Fibroblast of peridontal ligament (primary cell): ENCODE results near the gene GCNA.

Experiments used
- DNase-seq: peaks from one replicate; pipeline ENCODE4 v3.0.0-alpha.2; 2010; ENCODE audit errors: extremely low read depth

Gene GCNA

DNA sequence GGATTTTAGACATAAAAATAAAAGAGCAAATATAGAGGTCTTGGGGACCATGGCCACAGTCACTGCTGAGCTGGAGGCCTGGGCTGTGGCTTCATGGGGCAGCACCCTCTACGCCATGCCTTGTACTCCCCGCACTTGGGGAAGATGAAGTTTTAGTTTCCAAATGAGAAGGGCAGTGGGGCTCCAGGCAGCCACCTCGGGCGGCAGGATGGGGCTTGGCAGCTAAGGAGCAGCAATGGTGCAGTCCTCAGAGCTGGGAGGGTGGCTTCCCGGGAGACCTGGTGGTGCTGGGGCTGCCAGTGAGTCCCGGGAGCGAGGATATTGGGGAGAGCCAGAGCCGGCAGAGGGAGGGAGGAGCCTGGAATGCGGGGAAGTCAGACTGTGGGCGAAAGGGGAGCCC, 37.7 kb downstream of the GCNA start:
- DNase-seq = no peak

DNA sequence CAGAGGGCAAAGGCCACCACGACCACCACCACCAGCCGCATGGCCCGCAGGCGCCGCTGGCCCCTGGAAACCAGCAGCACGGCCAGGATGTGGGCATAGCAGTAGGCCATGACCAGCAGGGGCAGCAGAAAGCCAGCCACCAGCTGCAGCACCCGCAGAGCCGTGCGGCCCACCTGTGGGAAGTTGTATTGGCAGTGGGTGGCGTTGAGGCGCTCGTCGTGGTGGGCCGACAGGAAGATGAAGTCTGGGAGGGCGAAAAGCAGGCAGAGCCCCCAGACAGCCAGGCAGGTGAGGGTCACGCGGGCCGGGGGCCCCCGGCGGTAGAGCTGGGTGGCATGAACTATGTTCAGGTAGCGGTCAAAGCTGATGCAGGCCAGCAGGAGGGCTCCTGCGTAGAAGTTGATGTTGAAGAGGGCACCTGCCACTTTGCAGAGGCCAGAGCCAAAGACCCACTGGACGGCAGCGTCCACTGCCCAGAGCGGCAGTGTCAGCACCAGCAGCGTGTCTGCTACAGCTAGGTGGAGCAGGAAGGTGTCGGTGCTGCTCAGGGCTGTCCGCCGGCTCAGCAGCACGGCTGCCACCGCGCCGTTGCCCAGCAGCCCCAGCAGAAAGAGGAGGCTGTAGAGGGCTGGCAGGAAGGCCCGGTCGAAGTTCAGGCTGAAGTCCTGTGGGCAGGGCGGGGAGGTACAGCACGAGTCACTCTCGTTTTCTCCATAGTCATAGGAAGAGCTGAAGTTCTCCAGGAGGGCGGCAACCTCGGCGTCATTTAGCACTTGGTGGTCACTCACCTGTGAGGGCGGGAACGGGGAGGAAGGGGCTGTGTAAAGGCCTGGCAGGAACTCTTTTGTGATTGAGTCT, 38.7 kb downstream of the GCNA start:
- DNase-seq = no peak

DNA sequence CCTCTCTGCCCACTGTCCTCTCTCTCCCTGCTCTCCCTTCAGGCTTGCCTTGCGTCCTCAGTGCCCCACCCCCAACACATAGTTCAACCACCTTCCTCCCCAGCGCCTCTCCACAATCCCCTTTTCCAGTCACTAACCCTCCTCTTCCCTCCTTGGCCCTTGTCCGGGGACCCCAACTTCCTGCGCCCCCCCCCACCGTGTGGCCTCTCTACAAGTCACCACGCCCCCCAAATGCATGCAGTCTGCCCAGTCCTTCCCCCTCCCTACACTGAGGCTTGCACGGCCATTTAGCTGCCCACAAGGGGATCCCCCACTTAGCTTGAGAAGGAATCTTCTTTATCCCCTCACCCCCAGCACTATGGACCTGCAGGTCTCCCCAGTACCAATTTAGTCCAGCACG, 39.5 kb downstream of the GCNA start:
- DNase-seq = no peak

DNA sequence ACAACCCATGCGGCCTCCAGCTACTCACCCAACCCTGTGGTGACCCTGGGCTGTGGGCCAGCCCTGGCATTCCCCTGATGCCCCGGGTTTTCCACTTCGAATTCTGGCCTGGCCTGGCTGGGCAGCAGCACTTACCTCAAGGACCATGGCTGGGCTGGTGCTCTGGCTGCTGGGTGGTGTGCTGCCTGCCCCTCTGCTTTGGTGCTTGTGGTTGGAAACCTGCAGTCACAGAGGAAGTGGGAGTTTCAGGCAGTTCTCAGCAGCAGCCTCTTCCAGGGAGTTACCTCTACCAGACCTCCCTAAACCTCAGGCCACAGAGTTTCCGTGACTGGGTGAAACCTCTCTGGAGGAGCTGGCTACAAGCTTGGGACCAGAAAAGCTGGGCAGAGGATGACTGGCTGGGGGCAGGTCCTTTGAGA, 40.1 kb downstream of the GCNA start, which contains the start of gene CXCR3:
TSS of gene CXCR3 (minus strand) at position 209 of the 419 bp plus-strand sequence. CDS start at position 147, 62 bp downstream.
- no peak for DNase-seq

DNA sequence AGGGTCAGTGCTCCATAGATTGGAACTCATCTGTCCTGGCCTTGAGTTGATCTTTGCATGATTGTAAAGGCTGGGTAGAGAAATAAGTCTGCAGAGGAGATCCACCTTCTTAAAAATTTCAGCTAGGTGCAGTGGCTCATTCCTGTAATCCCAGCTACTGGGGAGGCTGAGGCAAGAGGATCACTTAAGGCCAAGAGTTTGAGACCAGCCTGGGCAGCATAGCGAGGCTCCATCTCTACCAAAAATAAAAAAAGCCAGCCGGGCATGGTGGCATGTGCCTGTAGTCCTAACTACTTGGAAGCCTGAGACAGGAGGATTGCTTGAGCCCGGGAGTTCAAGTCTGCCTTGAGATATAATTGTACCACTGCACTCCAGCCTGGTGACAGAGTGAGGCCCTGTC, 40.5 kb downstream of the GCNA start:
- no peak for DNase-seq

DNA sequence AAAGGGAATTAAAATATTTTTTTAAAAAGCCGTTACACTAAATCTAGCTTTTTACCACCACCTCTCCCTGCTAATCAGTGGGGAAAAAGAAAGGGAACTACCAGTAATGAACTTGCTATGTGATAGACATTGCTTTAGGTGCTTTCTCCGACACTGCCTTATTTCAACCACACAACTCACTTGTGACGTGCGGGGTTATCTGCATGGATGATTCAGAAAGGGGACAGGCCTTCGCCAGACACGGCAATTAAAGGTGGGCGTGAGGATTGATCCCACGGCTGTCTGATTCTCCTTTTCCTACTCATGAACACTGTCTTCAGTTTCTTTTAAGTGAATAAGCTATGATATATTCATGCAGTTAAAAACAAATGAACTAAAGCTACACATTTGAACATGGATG, 41.0 kb downstream of the GCNA start:
- DNase-seq = no peak

DNA sequence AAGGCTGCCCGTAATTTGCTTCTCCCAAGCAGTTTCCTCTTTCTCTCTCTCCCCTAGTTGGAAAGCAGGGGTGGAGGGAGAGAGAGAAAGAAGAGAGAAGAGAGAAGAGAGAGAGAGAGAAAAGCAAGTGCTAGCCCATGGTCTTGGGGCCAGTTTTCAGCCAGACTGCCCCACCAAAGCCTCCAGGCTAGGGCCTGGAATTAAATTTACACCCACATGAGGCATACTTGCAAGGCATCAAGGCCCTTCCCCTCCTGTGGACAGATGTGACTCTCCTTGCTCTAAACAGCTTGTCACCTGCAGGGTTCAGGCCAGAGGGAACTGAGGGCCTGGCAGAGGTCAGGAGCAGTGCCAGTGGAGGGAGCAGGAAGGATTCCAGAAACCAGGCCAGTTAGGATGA, 41.7 kb downstream of the GCNA start:
- DNase-seq = no peak

DNA sequence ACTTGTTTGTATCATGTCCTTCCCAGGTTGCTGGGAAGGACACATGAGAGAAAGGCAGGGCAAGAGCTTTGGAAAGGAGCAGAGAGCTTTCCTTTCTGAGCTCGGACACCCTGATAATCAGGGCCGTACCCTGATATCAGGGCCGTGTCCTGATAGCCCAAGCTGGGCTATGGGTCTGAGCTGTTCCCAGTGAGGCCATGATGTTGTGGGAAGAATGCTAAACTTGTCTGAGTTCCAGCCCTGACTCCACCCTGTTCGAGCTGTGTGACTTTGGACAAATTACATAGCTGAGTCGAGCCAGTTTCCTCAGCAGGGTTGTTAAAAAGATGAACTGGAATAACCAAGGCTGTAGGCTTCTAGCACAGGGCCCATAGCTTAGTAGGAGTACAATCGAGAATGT, 43.4 kb downstream of the GCNA start:
- DNase-seq = peak; percentile 24

DNA sequence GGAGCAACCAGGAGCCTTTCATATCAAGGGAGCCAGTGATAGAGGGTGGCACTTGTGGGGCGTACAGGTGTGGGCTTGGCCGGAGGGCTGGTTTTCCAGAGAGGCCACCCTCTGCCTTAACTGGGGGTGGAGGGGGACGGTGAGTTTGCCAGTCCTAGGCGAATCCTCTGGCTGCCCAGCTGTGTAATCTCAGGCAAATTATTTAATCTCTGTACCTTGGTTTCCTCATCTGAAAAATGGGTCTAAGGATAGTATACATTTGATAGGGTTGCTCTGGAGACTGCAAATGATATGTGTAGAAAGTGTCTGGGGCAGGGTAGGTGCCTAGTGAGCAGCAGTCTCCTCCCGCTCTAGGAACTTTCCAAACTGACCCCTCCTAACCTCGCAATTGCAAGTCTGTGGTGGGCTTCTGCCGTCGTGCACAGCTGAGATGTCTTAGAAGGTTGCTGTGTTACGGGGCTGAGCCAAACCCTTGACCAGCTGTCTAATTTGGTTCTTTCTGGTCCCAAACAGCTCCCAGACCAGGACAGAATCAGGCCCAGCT, 43.9 kb downstream of the GCNA start:
- DNase-seq = no peak

DNA sequence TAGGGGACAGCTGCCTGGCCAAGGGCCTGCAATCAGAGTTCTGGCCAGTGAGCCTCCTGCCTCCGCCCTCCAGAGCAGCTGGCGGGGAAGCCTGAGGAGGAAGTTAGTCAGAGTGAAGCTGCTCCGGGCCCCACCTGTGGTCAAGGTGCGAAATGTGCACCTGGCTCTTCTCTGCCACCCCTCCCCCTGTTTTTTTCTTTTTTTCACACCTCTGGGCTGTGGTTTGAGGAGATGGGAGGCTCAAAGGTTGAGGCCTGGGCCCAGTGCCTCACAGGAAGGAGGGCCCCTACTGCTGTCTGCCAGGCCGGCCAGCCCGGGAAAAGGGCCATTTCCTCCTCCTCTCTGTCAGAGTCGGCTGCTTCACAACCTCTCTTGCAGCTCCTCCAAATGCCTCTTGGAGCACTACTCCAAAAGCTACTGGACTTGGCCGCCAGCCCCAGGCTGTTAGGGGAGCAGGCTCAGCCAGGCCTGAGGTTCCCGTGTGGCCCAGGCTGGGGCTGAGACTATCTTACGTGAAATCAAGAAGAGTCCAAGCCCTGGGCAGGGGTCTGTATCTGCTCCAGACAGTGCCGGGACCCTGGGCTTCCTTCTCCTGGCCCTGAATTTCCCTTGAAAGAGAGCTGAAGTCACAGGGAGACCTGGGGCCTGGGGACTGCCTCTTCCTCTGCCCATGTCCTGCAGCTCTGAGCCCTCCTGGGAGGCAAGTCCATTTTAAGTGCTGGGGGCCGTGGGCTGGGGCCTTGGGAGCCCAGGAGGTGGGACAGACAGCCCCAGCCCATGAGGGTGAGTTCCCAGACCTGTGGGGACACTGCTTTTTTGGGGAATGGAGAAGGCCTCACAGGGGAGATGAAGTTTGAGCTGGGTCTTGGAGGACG, 44.6 kb downstream of the GCNA start:
- peak; percentile 72 for DNase-seq

DNA sequence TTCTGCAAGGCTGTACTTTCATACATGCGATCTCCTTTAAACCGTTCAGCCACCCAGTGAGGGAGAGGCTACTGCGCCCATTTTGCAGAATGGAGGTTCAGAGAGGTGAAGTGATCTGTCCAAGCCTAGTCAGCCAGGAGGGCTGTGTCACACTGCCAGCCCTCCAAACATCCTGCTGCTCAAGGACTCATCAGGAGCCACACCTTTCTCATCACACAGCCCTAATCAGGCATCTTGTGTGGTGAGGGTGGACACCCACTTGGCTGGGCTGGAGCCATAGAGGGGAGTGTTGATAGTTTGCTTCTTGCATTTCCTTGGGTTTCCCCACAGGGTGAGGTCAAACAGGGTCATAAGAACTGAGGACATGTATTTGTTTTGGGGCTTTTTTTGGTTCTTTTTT, 45.5 kb downstream of the GCNA start:
- no peak for DNase-seq

DNA sequence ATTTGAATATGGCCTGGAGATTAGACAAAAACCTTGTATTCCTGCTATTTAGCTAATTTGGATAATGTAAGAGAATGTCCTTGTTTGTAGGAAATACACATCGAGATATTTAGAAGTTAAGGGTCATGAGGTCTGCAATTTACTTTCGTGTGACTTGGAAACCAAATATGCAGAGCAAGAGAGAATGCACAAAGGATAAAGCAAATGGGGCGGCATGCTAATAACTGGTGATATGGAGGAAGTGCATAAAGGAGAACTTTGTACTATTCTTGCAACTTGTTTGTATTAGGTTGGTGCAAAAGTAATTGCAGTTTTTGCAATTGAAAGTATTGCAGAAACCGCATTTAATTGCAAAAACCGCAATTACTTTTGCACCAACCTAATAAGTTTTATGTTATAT, 47.2 kb downstream of the GCNA start:
- DNase-seq = no peak

DNA sequence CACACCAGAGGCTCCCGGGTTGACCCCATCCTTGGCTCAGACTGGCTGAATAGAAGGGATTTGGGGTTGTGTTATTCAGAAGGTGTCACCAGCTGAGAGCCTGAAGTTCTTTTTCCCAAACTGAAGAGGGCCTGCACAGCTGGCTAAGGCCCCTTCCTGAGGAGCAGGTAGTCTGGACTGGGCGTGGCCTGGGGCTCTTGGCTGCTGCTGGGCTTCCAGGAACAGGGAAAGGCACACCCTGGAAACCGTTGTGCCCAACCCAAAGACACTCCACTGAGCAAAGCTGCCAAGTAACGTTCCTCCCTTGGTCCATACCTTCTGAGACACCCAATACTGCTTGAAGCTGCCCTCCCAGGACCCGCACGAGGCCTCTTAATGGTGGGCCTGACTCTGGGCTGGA, 48.3 kb downstream of the GCNA start:
- no peak for DNase-seq

DNA sequence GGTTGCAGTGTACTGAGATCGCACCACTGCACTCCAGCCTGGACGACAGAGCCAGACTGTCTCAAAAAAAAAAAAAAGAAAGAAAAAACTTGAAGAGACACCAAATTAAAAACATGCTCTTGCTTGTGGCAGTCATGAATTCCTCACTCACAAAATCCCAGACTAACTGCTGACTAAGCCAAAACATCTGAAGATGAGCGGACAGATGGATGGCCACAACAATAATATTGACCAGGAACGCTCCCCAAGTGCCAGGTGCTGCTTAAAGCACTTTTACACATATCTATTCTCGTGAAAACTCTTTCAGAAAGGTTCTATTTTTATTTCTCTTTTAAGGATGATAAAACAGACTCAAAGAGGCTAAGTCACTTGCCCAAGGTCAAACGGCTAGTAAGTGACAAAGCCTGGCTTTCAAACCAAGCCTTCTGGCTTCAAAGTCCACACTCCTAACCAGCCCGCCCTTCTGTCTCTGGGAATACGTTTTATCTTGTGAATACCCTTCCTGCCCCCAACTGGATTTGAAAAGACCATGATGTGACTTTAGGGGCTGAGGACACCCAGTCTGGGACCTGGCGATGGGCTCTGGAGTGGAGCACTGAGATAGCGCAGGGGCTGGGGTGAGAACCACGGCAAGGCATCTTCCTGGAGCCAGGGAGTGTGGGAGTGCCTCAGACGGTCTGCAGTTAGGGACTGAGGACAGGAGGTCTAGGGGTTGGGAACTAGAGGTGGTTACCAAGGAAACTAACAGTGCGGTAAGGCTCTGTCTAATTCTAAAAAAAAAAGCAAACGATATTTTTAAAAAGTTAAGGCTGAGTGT, 49.6 kb downstream of the GCNA start:
- DNase-seq = peak; percentile 5

DNA sequence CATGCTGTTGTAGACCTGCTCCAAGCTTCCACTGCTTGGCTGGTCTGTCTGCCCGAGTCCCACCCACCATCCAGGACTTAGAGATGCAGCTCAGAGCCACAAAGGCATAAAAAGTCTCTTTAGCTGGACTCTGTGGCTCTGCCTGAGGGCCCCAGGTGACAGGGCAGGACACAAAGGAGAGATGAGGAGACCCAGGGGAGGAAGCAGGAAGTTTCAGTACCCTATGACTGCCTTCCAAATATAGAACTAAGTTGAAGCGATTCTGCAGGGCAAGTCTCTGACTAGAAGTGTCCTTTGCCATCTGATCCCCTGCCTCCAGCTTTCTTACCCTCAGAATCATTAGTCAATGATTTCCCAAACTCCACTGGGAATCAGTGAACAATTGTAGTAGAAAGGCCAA, 51.2 kb downstream of the GCNA start:
- no peak for DNase-seq

DNA sequence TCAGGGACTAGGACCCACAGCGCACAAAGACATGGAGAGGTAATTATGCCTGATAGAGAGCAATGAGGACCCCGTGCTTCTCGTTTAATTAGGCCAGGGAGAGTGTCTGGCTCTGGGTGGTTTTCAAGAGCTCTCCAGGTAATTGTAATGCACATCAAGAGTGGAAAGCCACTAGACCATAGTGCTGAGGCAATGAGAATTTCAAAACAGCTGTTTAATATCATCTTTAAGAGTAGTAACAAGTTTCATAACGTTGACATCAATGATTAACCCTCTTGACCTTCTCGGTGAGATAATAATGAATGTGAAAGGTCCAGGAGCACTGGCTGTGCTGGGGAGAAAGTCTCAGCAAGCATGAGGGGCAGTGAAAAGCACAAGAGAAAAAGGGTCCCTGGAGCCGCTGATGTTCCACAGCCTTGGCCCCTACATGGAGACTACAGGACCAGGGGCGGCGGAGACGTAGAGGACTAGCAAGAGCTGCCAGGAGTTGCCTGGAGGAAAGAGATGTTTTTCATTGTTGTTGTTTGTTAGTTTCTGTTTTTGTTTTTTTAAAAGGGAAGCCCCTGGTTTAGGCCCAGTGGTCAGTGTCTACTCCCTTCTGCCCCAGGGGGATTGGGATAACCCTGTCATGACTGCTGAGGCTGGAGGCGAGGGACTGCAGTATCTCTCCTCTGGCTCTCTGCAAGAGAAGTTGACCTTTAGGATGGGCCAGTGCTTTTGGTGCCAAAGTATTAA, 54.9 kb downstream of the GCNA start:
- DNase-seq = no peak

DNA sequence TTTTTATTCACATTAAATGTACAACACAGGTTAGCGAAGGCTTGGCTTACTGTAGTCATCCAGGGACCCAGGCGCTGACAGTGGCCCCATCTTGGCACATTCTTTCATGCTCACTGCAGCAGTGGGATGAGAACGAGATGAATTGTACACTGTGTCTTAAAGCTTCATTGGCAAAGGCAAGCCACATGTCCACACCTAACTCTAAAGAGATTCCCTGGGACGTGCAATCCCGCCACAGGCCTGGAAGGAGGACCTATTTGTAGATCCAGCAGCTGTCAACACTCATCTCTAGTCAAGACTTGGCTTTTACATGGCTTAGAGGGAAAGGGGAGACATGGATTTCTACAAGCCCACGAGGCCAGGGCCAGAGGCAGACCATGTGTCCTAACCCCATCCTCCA, 56.1 kb downstream of the GCNA start:
- DNase-seq = no peak

DNA sequence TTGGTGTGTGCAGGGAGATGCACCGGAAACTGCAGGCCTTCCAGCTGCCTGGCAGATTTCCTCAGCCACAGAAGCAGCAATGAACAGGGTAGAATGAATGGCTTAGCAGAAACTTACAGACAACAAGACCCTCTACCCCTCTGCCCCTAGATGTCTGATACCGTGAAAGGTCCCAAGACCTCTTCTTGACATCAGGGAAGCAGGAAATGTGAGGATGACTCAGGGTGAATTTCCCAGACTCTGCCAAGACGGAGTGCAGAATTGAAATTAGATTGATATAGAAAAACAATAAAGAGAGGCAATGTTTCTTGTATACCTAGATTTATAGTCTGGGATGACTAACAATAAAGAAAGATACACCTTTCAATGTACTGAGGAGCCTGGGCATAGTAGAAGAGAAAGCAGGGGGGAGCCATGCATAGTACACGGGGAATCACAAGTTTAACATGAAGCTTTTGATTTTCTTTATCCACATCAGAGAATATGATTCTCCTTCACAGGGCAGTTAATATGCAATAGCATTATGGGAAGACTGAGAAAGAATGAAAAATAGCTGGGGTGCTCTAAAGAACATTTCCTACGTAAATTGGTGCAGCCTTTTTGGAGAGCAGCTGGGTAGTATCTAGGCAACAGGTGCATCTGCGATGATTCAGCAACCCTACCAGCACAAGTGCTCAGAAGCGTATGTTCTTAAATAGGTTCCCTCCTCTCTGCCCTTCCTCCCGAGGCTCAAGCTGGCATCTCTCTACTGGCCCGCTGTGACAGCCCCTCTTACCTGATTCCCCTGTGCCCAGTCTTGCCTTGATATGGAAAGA, 58.4 kb downstream of the GCNA start:
- DNase-seq = no peak

DNA sequence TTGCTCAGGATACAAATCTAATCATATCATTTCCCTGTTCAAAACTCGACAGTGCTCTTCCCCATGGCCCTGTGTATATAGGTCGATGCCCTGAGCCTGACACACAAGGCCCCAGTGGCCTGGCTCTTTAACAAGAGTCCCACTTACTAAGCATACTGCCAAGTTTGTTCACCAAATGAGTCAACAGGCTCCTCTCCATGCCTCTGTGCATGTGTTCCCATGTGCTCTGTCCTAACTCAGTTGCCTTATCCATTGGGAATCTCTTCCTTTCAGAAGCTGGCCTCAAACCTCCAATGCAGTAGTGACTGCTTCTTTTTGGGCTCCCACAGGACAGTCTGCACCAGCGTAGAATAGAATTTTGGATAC, 59.0 kb downstream of the GCNA start:
- peak; percentile 5 for DNase-seq

DNA sequence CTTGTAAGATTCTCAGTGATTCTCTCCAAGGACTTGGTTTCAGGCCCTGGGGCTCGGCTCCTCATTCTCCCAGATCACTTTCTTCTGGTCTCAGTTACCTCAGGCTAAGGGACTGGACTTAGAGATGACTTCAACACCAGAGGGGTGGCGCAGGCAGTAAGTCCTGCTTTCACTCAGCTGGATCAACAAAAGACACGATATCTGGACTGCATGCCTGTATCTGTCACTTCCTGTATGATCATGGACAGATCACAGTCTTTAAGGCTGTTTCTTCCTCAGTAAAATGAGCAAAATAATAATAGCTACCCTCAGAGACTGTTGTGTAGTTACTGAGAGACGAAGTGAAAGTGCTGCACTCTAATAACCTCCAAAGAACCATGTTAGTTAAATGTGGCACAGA, 59.6 kb downstream of the GCNA start:
- DNase-seq = peak; percentile 20
